H1 (cell line): ENCODE results near the gene PPARGC1A. TPM values are rescaled to one million over a fixed set of nuclear protein-coding genes. Genes with fewer than 3 reads are reported as not detected.

Experiments used
- CTCF ChIA-PET: fragments of 300-600 bp; sonication (Branson Sonifier 250); formaldehyde crosslinking; loops from one replicate; lab custom pipeline; 2021; ENCODE audit not compliant: partially characterized antibody; lab: Charles Lee
- POLR2A ChIA-PET: fragments of 300-600 bp; sonication (Branson Sonifier 250); formaldehyde crosslinking; loops from one replicate; lab custom pipeline; 2021; ENCODE audit warnings: inconsistent platforms; ENCODE audit not compliant: partially characterized antibody; lab: Charles Lee
- DNase-seq, 2 experiments: peaks; one replicate each; pipeline versions ENCODE4 v3.0.0 to v3.0.0-alpha.2; 2010 to 2022; ENCODE audit warnings: low spot score in 2 of 2, low read depth in 1 of 2, mixed read lengths in 1 of 2
- FAIRE-seq: peaks from 2 replicates; lab custom pipeline; 2011; peaks lifted over from hg19 to GRCh38; lab: Jason Lieb, UNC
- H2AFZ ChIP-seq: 2 replicates; pipeline ENCODE4 v1.8.1; 2012; ENCODE audit warnings: low read length, inconsistent platforms
- H2AK5ac ChIP-seq: 2 replicates; pipeline ENCODE4 v1.6.1; 2013; ENCODE audit warnings: low read depth, low read length
- H2BK120ac ChIP-seq: replicated peaks from 2 replicates; pipeline ENCODE3; 2013; ENCODE audit warnings: low read depth, low read length, inconsistent platforms
- H2BK12ac ChIP-seq: 2 replicates; pipeline ENCODE4 v1.6.1; 2013; ENCODE audit warnings: low read depth, low read length
- H2BK15ac ChIP-seq: 2 replicates; pipeline ENCODE4 v1.6.1; 2013; ENCODE audit warnings: low read length
- H2BK20ac ChIP-seq: 2 replicates; pipeline ENCODE4 v1.6.1; 2013; ENCODE audit warnings: low read length
- H2BK5ac ChIP-seq: 2 replicates; pipeline ENCODE4 v1.6.1; 2013; ENCODE audit warnings: low read depth, low read length
- H3K14ac ChIP-seq: 2 replicates; pipeline ENCODE4 v1.6.1; 2013; ENCODE audit warnings: inconsistent platforms; ENCODE audit not compliant: insufficient read length
- H3K18ac ChIP-seq: 2 replicates; pipeline ENCODE4 v1.6.1; 2013; ENCODE audit warnings: low read length; ENCODE audit errors: extremely low read depth
- H3K23ac ChIP-seq: 2 replicates; pipeline ENCODE4 v1.6.1; 2013; ENCODE audit warnings: inconsistent platforms; ENCODE audit not compliant: insufficient read length
- H3K23me2 ChIP-seq: 2 replicates; pipeline ENCODE4 v1.6.1; 2013; ENCODE audit warnings: low read depth, low read length
- H3K27ac ChIP-seq: 2 replicates; pipeline ENCODE4 v1.6.1; 2011; ENCODE audit warnings: low read depth, low read length, inconsistent platforms
- H3K27me3 ChIP-seq, 4 experiments: replicated peaks in 1 of 4; 1 replicate in 1 of 4; 2 replicates in 3 of 4; pipeline versions ENCODE4 v1.6.1 to v1.8.1; 2011 to 2013; ENCODE audit warnings: low read length in 3 of 4, mild to moderate bottlenecking in 3 of 4, inconsistent platforms in 2 of 4, mixed read lengths in 2 of 4, moderate library complexity in 1 of 4; ENCODE audit not compliant: control insufficient read depth in 3 of 4, insufficient read depth in 3 of 4; ENCODE audit errors: extremely low read depth in 1 of 4
- H3K36me3 ChIP-seq, 4 experiments: 2 replicates each; pipeline versions ENCODE4 v1.6.1 to v1.8.1; 2011 to 2013; ENCODE audit warnings: mild to moderate bottlenecking in 4 of 4, low read length in 3 of 4, moderate library complexity in 2 of 4, control low read depth in 1 of 4, inconsistent platforms in 1 of 4; ENCODE audit not compliant: insufficient read depth in 4 of 4, control insufficient read depth in 2 of 4
- H3K4ac ChIP-seq: replicated peaks from 2 replicates; pipeline ENCODE3; 2013; ENCODE audit warnings: low read length, low read depth, mixed read lengths, inconsistent platforms; ENCODE audit not compliant: insufficient read length
- H3K4me1 ChIP-seq, 4 experiments: replicated peaks in 1 of 4; 1 replicate in 1 of 4; 2 replicates in 3 of 4; pipeline versions ENCODE4 v1.6.1 to v1.8.1; 2011 to 2013; ENCODE audit warnings: low read length in 3 of 4, inconsistent platforms in 2 of 4, mixed read lengths in 1 of 4; ENCODE audit not compliant: insufficient read depth in 4 of 4, control insufficient read depth in 3 of 4
- H3K4me2 ChIP-seq, 2 experiments: 2 replicates each; pipeline versions ENCODE4 v1.6.1 to v1.8.1; 2011 to 2013; ENCODE audit warnings: low read depth in 2 of 2, low read length in 2 of 2, control low read depth in 1 of 2, inconsistent platforms in 1 of 2, mild to moderate bottlenecking in 1 of 2; ENCODE audit not compliant: insufficient read depth in 1 of 2
- H3K4me3 ChIP-seq, 4 experiments: fragments of 200-600, 300-600 bp in 1 of 4; sonication (generic), shearing (Covaris generic), sonication (Bioruptor Twin) in 1 of 4; 2 replicates each; pipeline versions ENCODE4 v1.5.1 to v1.8.1; 2011 to 2016; ENCODE audit warnings: low read length in 4 of 4, low read depth in 3 of 4, control low read depth in 2 of 4, inconsistent platforms in 2 of 4, mild to moderate bottlenecking in 2 of 4, mixed read lengths in 1 of 4, moderate library complexity in 1 of 4; ENCODE audit not compliant: insufficient read depth in 2 of 4; ENCODE audit errors: extremely low read depth in 1 of 4
- H3K56ac ChIP-seq: replicated peaks from 2 replicates; pipeline ENCODE3; 2013; ENCODE audit warnings: low read depth, mild to moderate bottlenecking, mixed read lengths, low read length, inconsistent platforms; ENCODE audit not compliant: insufficient read length
- H3K79me1 ChIP-seq: 2 replicates; pipeline ENCODE4 v1.6.1; 2013; ENCODE audit warnings: low read depth, low read length, control low read depth
- H3K79me2 ChIP-seq, 2 experiments: 2 replicates each; pipeline versions ENCODE4 v1.6.1 to v1.8.1; 2012 to 2013; ENCODE audit warnings: low read length in 2 of 2, mild to moderate bottlenecking in 2 of 2, inconsistent platforms in 1 of 2; ENCODE audit not compliant: insufficient read depth in 2 of 2, control insufficient read depth in 1 of 2
- H3K9ac ChIP-seq, 4 experiments: replicated peaks in 1 of 4; 1 replicate in 1 of 4; 2 replicates in 3 of 4; pipeline versions ENCODE4 v1.6.1 to v1.8.1; 2011 to 2013; ENCODE audit warnings: low read depth in 3 of 4, low read length in 3 of 4, control low read depth in 2 of 4, mild to moderate bottlenecking in 2 of 4, moderate library complexity in 2 of 4, inconsistent platforms in 1 of 4; ENCODE audit errors: extremely low read depth in 1 of 4
- H3K9me3 ChIP-seq, 2 experiments: 2 replicates each; pipeline versions ENCODE4 v1.6.1 to v1.8.1; 2012 to 2013; ENCODE audit warnings: mild to moderate bottlenecking in 2 of 2, moderate library complexity in 2 of 2, control low read depth in 1 of 2, inconsistent platforms in 1 of 2, low read depth in 1 of 2, low read length in 1 of 2, mixed read lengths in 1 of 2; ENCODE audit not compliant: insufficient read depth in 2 of 2
- H4K20me1 ChIP-seq, 2 experiments: replicated peaks in 1 of 2; 2 replicates each; pipeline versions ENCODE3 to v1.8.1; 2011 to 2013; ENCODE audit warnings: inconsistent platforms in 2 of 2, low read length in 2 of 2, mild to moderate bottlenecking in 1 of 2; ENCODE audit not compliant: insufficient read depth in 2 of 2, control insufficient read depth in 1 of 2
- H4K5ac ChIP-seq: 2 replicates; pipeline ENCODE4 v1.6.1; 2013; ENCODE audit warnings: low read length, low read depth, mixed read lengths, inconsistent platforms; ENCODE audit not compliant: insufficient read length
- H4K8ac ChIP-seq: 2 replicates; pipeline ENCODE4 v1.8.0; 2013; ENCODE audit warnings: mild to moderate bottlenecking, moderate library complexity, low read length, inconsistent platforms; ENCODE audit not compliant: insufficient read depth; ENCODE audit errors: extremely low read depth
- H4K91ac ChIP-seq: replicated peaks from 2 replicates; pipeline ENCODE3; 2013; ENCODE audit warnings: low read length, mixed read lengths, inconsistent platforms; ENCODE audit not compliant: insufficient read length
- CHD1 ChIP-seq: IDR thresholded peaks from 2 replicates; pipeline ENCODE4 v1.6.1; 2012; ENCODE audit warnings: low read depth, low read length, improper control_type of control experiment
- EP300 ChIP-seq, 2 experiments: IDR thresholded peaks; 1 replicate in 1 of 2; 2 replicates in 1 of 2; pipeline ENCODE4 v1.6.1; 2011 to 2012; ENCODE audit warnings: low read depth in 2 of 2, low read length in 2 of 2, mild to moderate bottlenecking in 2 of 2, borderline replicate concordance in 1 of 2, inconsistent platforms in 1 of 2, moderate library complexity in 1 of 2
- JUND ChIP-seq: IDR thresholded peaks from 2 replicates; pipeline ENCODE4 v1.6.1; 2011; ENCODE audit warnings: mild to moderate bottlenecking, improper control_type of control experiment, low read length
- KDM5A ChIP-seq: fragments of 200-600 bp; IDR thresholded peaks from 2 replicates; pipeline ENCODE4 v1.7.1; 2012; ENCODE audit warnings: mild to moderate bottlenecking, low read length, inconsistent platforms, mixed read lengths
- RFX5 ChIP-seq: IDR thresholded peaks from 2 replicates; pipeline ENCODE4 v1.6.1; 2011; ENCODE audit warnings: low read depth, low read length, improper control_type of control experiment, borderline replicate concordance
- RXRA ChIP-seq: IDR thresholded peaks from 2 replicates; pipeline ENCODE4 v1.6.1; 2011; ENCODE audit warnings: low read depth, mild to moderate bottlenecking, low read length, moderate library complexity; ENCODE audit not compliant: insufficient read depth
- SIN3A ChIP-seq, 2 experiments: IDR thresholded peaks in 1 of 2; conservative IDR thresholded peaks in 1 of 2; 2 replicates each; pipeline ENCODE4 v1.6.1; 2011 to 2012; ENCODE audit warnings: low read length in 2 of 2, improper control_type of control experiment in 1 of 2, low read depth in 1 of 2, mild to moderate bottlenecking in 1 of 2
- SP1 ChIP-seq: IDR thresholded peaks from 2 replicates; pipeline ENCODE4 v1.6.1; 2011; ENCODE audit warnings: low read depth, low read length
- TAF1 ChIP-seq: IDR thresholded peaks from 2 replicates; pipeline ENCODE4 v1.6.1; 2011; ENCODE audit warnings: mild to moderate bottlenecking, low read depth, low read length
- TBP ChIP-seq: IDR thresholded peaks from 2 replicates; pipeline ENCODE4 v1.6.1; 2011; ENCODE audit warnings: low read depth, low read length, improper control_type of control experiment
- TEAD4 ChIP-seq: IDR thresholded peaks from 2 replicates; pipeline ENCODE4 v1.6.1; 2012; ENCODE audit warnings: low read depth, low read length, inconsistent platforms, mixed read lengths
- WGBS, 2 experiments: shearing (Covaris generic) in 1 of 2; methylation state at CpG; one replicate each; pipeline versions ENCODE4 v1.1.6 to v1.1.7; 2013 to 2015; ENCODE audit warnings: low lambda C conversion rate in 2 of 2, mixed read lengths in 2 of 2, inconsistent platforms in 1 of 2, low coverage in 1 of 2, missing lambda C conversion rate in 1 of 2; ENCODE audit not compliant: insufficient replicate concordance in 2 of 2, insufficient coverage in 1 of 2, insufficient read length in 1 of 2; ENCODE audit errors: extremely low coverage in 1 of 2, missing lambda C conversion rate in 1 of 2; 5-methylcytosine and 5-hydroxymethylcytosine counted together
- polyA plus RNA-seq, 7 experiments: library from polyadenylated mRNA; depleted of rRNA in 3 of 7; stranded (reverse) in 5 of 7; unstranded in 2 of 7; fragments of >200 nt in 5 of 7; fragments of 200-250 nt in 2 of 7; gene quantifications; 1 replicate in 5 of 7; 2 replicates in 1 of 7; 4 replicates in 1 of 7; pipeline versions ENCODE4 v1.2.1 to v1.2.3, GENCODE V29; 2011 to 2013; ENCODE audit warnings: missing spikeins in 2 of 7, mixed read lengths in 2 of 7
- total RNA-seq: library from RNA; stranded (reverse); fragmentation: NEBNext Ultra II Directional; extraction: Animal tissue kit (Norgen Biotek cat#: 25700); gene quantifications from 2 replicates; pipeline ENCODE4 v1.2.1, GENCODE V29; 2021
- TF ChIP-seq, protein P1 (sequence below): IDR thresholded peaks from 2 replicates; pipeline ENCODE4 v1.6.1; 2012; ENCODE audit warnings: inconsistent platforms

Gene PPARGC1A
- total and polyA plus RNA-seq, 2 of the 8 experiments (the other 6 are each of a cell fraction or from before 2014, with no cell fraction given): 0.54 to 1.4 TPM

DNA sequence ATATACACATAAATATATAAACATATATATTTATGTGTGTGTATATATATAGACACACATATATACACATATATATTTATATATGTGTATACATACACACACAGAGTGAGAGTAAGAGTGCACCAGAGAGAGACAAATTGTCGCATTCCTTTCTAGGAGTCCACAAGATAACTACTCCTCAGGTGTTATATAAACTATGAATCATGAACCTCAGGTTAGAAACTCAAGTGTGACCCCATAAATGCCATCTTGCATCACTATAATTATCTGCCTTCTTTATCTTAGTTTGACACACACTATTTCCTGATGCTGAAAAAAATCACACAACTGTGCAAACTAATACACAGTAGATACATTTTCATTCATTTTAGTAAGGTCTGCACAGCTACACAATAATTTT is 135.2 kb downstream of the PPARGC1A start:
- no peaks in the 10 kb centered on the region for H3K23me2 ChIP-seq
- no peaks in the 10 kb centered on the region for H3K27me3 ChIP-seq
- H2BK5ac ChIP-seq: no peak overlapping the region
- no peaks in the 10 kb centered on the region for H3K79me2 ChIP-seq
- H4K20me1 ChIP-seq: no peaks in the 10 kb centered on the region
- no peak overlapping the region for H3K9ac ChIP-seq
- H2BK12ac ChIP-seq: no peak overlapping the region
- H3K9me3 ChIP-seq: no peaks in the 10 kb centered on the region
- H4K8ac ChIP-seq: no peak overlapping the region
- DNase-seq (no peak), FAIRE-seq (no peak)
- H3K27ac ChIP-seq: no peak overlapping the region
- H3K4ac ChIP-seq: no peak overlapping the region
- no peak overlapping the region for H3K4me3 ChIP-seq
- no peak overlapping the region for H3K14ac ChIP-seq
- H2AFZ ChIP-seq: no peak overlapping the region
- no peaks in the 10 kb centered on the region for H3K36me3 ChIP-seq
- H4K5ac ChIP-seq: no peak overlapping the region
- H3K4me1 ChIP-seq: no peaks in the 10 kb centered on the region
- H2AK5ac ChIP-seq: no peak overlapping the region
- no peak overlapping the region for H3K56ac ChIP-seq
- H3K4me2 ChIP-seq: no peak overlapping the region
- no peak overlapping the region for H4K91ac ChIP-seq
- H3K79me1 ChIP-seq: no peaks in the 10 kb centered on the region
- ChIA-PET CTCF (interaction anchor here (0.7 kb wide), 1 partner anchor 592 kb away, joined by 3 read pairs; no protein-coding TSS in a partner anchor), POLR2A (no interaction called here)
- no peak overlapping the region for H3K18ac ChIP-seq
- H3K23ac ChIP-seq: no peak overlapping the region
- H2BK15ac ChIP-seq: no peak overlapping the region
- no peak overlapping the region for H2BK20ac ChIP-seq
- H2BK120ac ChIP-seq: no peak overlapping the region
- WGBS, 2 experiments: 100% methylated on average over 1 of the region's 1 CpG; no CpG with 5 or more reads in 1 of the 2 experiments
- TF ChIP-seq SIN3A (conservative IDR thresholded peaks at IDR 0.05 in 1 of 2, IDR thresholded peaks at IDR 0.05 in 1 of 2; ENCODE audit: low read depth in 1 of 2, low read length in 2 of 2) (no peak), RFX5 (no peak), CHD1 (no peak), TAF1 (no peak), TEAD4 (no peak), RXRA (no peak), KDM5A (no peak), JUND (no peak), TBP (no peak), SP1 (no peak), EP300 (IDR thresholded peaks at IDR 0.05; ENCODE audit: borderline replicate concordance in 1 of 2, low read depth in 2 of 2, low read length in 2 of 2) (no peak)
- TF ChIP-seq, protein P1, sequence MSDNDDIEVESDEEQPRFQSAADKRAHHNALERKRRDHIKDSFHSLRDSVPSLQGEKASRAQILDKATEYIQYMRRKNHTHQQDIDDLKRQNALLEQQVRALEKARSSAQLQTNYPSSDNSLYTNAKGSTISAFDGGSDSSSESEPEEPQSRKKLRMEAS: no peak
